IMR-90 (cell line): Measurements from ENCODE around the gene LRFN2. TPM values are rescaled to one million over a fixed set of nuclear protein-coding genes. Genes with fewer than 3 reads are reported as not detected.

ENCODE experiments used
- ATAC-seq: fragments of 200-7000 bp; cut with Tn5 transposase; 2 replicates; pipeline ENCODE4 v1.9.1; 2020; ENCODE audit warnings: low read depth, mild to moderate bottlenecking, moderate library complexity
- BruUV-seq: library from RNA; stranded (reverse); fragments of 400-500 nt; replicated peaks from 2 replicates; lab custom pipeline; 2021; lab: Mats Ljungman, UMichigan
- CTCF ChIA-PET: fragments of 300-600 bp; formaldehyde crosslinking; extraction: SDS; loops from one replicate; lab custom pipeline; 2021; ENCODE audit warnings: antibody characterized with exemption; lab: Yijun Ruan, JAX
- POLR2A ChIA-PET: fragments of 300-600 bp; sonication (Branson Sonifier 250); formaldehyde crosslinking; loops from one replicate; lab custom pipeline; 2022; ENCODE audit warnings: antibody characterized with exemption; ENCODE audit not compliant: unreplicated experiment; lab: Charles Lee
- DNase-seq: peaks from one replicate; pipeline ENCODE4 v3.0.0; 2013
- H2AFZ ChIP-seq: replicated peaks from 2 replicates; pipeline ENCODE3; 2013; ENCODE audit warnings: low read length, mild to moderate bottlenecking; ENCODE audit not compliant: poor library complexity
- H2AK5ac ChIP-seq: 2 replicates; pipeline ENCODE4 v1.6.1; 2013; ENCODE audit warnings: low read depth, low read length, inconsistent platforms
- H2AK9ac ChIP-seq: replicated peaks from 2 replicates; pipeline ENCODE3; 2013; ENCODE audit warnings: mild to moderate bottlenecking, low read depth, low read length, moderate library complexity; ENCODE audit not compliant: poor library complexity
- H2BK120ac ChIP-seq: 2 replicates; pipeline ENCODE4 v1.6.1; 2013; ENCODE audit warnings: low read depth, low read length, inconsistent platforms
- H2BK15ac ChIP-seq: 3 replicates; pipeline ENCODE4 v1.6.1; 2013; ENCODE audit warnings: low read depth, low read length, inconsistent platforms
- H2BK20ac ChIP-seq: 2 replicates; pipeline ENCODE4 v1.6.1; 2013; ENCODE audit warnings: low read depth, mild to moderate bottlenecking, inconsistent platforms, low read length, moderate library complexity
- H2BK5ac ChIP-seq: 2 replicates; pipeline ENCODE4 v1.6.1; 2013; ENCODE audit warnings: mild to moderate bottlenecking, low read depth, low read length, inconsistent platforms; ENCODE audit not compliant: poor library complexity, severe bottlenecking
- H3K14ac ChIP-seq: replicated peaks from 2 replicates; pipeline ENCODE4 v1.6.1; 2013; ENCODE audit warnings: low read depth, low read length, inconsistent platforms
- H3K18ac ChIP-seq: 2 replicates; pipeline ENCODE4 v1.6.1; 2013; ENCODE audit warnings: low read depth, low read length, control low read depth
- H3K23ac ChIP-seq: 2 replicates; pipeline ENCODE4 v1.6.1; 2013; ENCODE audit warnings: low read depth, low read length, inconsistent platforms
- H3K27ac ChIP-seq: 2 replicates; pipeline ENCODE4 v1.5.1; 2013; ENCODE audit warnings: mild to moderate bottlenecking, control low read depth, low read length; ENCODE audit not compliant: insufficient read depth
- H3K27me3 ChIP-seq: 2 replicates; pipeline ENCODE4 v1.6.1; 2013; ENCODE audit warnings: low read length; ENCODE audit not compliant: control insufficient read depth, insufficient read depth
- H3K36me3 ChIP-seq: 2 replicates; pipeline ENCODE4 v1.6.1; 2013; ENCODE audit warnings: low read length, mixed read lengths; ENCODE audit not compliant: control insufficient read depth, insufficient read depth
- H3K4ac ChIP-seq: 2 replicates; pipeline ENCODE4 v1.6.1; 2013; ENCODE audit warnings: low read depth, low read length, inconsistent platforms
- H3K4me1 ChIP-seq: 2 replicates; pipeline ENCODE4 v1.6.1; 2013; ENCODE audit warnings: low read length, mixed read lengths; ENCODE audit not compliant: control insufficient read depth, insufficient read depth
- H3K4me2 ChIP-seq: 2 replicates; pipeline ENCODE4 v1.6.1; 2013; ENCODE audit warnings: low read depth, mild to moderate bottlenecking, control low read depth, low read length, moderate library complexity
- H3K4me3 ChIP-seq: 2 replicates; pipeline ENCODE4 v1.5.1; 2013; ENCODE audit warnings: low read depth, mild to moderate bottlenecking, control low read depth, low read length, moderate library complexity; ENCODE audit not compliant: insufficient read depth
- H3K56ac ChIP-seq: 2 replicates; pipeline ENCODE4 v1.6.1; 2013; ENCODE audit warnings: low read length, inconsistent platforms; ENCODE audit not compliant: insufficient read depth; ENCODE audit errors: extremely low read depth
- H3K79me1 ChIP-seq, 2 experiments: 2 replicates each; pipeline ENCODE4 v1.6.1; 2013; ENCODE audit warnings: low read length in 2 of 2, inconsistent platforms in 1 of 2, low read depth in 1 of 2
- H3K9ac ChIP-seq: 2 replicates; pipeline ENCODE4 v1.6.1; 2013; ENCODE audit warnings: low read depth, low read length, control low read depth
- H3K9me1 ChIP-seq: 2 replicates; pipeline ENCODE4 v1.6.1; 2013; ENCODE audit warnings: low read length, inconsistent platforms; ENCODE audit not compliant: insufficient read depth
- H3K9me3 ChIP-seq: 2 replicates; pipeline ENCODE4 v1.6.1; 2013; ENCODE audit warnings: low read length; ENCODE audit not compliant: control insufficient read depth, insufficient read depth
- H4K20me1 ChIP-seq: 2 replicates; pipeline ENCODE4 v1.6.1; 2013; ENCODE audit warnings: low read length, inconsistent platforms; ENCODE audit not compliant: insufficient read depth
- H4K5ac ChIP-seq: 2 replicates; pipeline ENCODE4 v1.6.1; 2013; ENCODE audit warnings: mild to moderate bottlenecking, low read depth, low read length, control low read depth
- H4K8ac ChIP-seq, 2 experiments: 2 replicates each; pipeline ENCODE4 v1.6.1; 2013; ENCODE audit warnings: low read depth in 2 of 2, low read length in 2 of 2, control low read depth in 1 of 2, inconsistent platforms in 1 of 2
- H4K91ac ChIP-seq: 2 replicates; pipeline ENCODE4 v1.6.1; 2013; ENCODE audit warnings: low read depth, low read length, inconsistent platforms; ENCODE audit not compliant: insufficient read depth
- CEBPB ChIP-seq: IDR thresholded peaks from 2 replicates; pipeline ENCODE4 v1.6.1; 2012; ENCODE audit warnings: low read depth, low read length, improper control_type of control experiment
- CHD1 ChIP-seq: IDR thresholded peaks from 2 replicates; pipeline ENCODE4 v1.6.1; 2012; ENCODE audit warnings: low read depth, low read length, improper control_type of control experiment
- FOS ChIP-seq: fragments of 150-350 bp; IDR thresholded peaks from 2 replicates; pipeline ENCODE4 v1.6.1; 2016; ENCODE audit warnings: low read depth, low read length
- MAFK ChIP-seq: IDR thresholded peaks from 2 replicates; pipeline ENCODE4 v1.6.1; 2012; ENCODE audit warnings: low read depth, low read length, improper control_type of control experiment
- MXI1 ChIP-seq: IDR thresholded peaks from 2 replicates; pipeline ENCODE4 v1.6.1; 2012; ENCODE audit warnings: low read depth, mild to moderate bottlenecking, low read length, moderate library complexity, borderline replicate concordance
- NFE2L2 ChIP-seq: fragments of 150-350 bp; IDR thresholded peaks from 2 replicates; pipeline ENCODE4 v1.6.1; 2016; ENCODE audit warnings: low read depth, mild to moderate bottlenecking, low read length
- RAD21 ChIP-seq: IDR thresholded peaks from 2 replicates; pipeline ENCODE4 v1.6.1; 2012; ENCODE audit warnings: low read length, improper control_type of control experiment
- RCOR1 ChIP-seq: IDR thresholded peaks from 2 replicates; pipeline ENCODE4 v1.6.1; 2012; ENCODE audit warnings: mild to moderate bottlenecking, low read length, improper control_type of control experiment; ENCODE audit not compliant: insufficient replicate concordance
- RFX5 ChIP-seq: IDR thresholded peaks from 2 replicates; pipeline ENCODE4 v1.8.0; 2012; ENCODE audit warnings: low read depth, mild to moderate bottlenecking, low read length, moderate library complexity
- WGBS, 2 experiments: methylation state at CpG; one replicate each; pipeline versions ENCODE4 v1.1.5 to v1.1.7; 2013; ENCODE audit warnings: missing lambda C conversion rate in 2 of 2; ENCODE audit not compliant: insufficient read length in 1 of 2; ENCODE audit errors: extremely low coverage in 2 of 2; 5-methylcytosine and 5-hydroxymethylcytosine counted together
- dilution Hi-C: fragments of 300-500 bp; cut with HindIII; formaldehyde crosslinking; loops from one replicate; pipeline ENCODE4 v1.14.3; 2018; ENCODE audit warnings: low sequenced_read_pairs; ENCODE audit not compliant: unreplicated experiment
- in situ Hi-C: fragments of 300-500 bp; cut with MboI; formaldehyde crosslinking; loops from 3 replicates; pipeline ENCODE4 v1.14.3; 2019; ENCODE audit warnings: low sequenced_read_pairs, inconsistent platforms, mixed read lengths
- intact Hi-C: fragments of 100-400 bp; cut with micrococcal nuclease; formaldehyde crosslinking; loops from 2 replicates; pipeline ENCODE4 v1.10.0; 2022
- polyA plus RNA-seq, 3 experiments: library from polyadenylated mRNA; depleted of rRNA; stranded (reverse); fragments of >200 nt; gene quantifications; 2 replicates each; pipeline ENCODE4 v1.2.3, GENCODE V29; 2012; ENCODE audit warnings: low replicate concordance in 1 of 3
- total RNA-seq: library from RNA; depleted of rRNA; stranded (reverse); fragments of >200 nt; gene quantifications from 2 replicates; pipeline ENCODE4 v1.2.3, GENCODE V29; 2012

LRFN2 gene
- total and polyA plus RNA-seq, 2 of the 4 experiments (the other 2 are of a cell fraction): not detected

GRCh38 chr6:40536442-40536841 lies 50.7 kb downstream of the LRFN2 start:
- TF ChIP-seq NFE2L2 (no peak), CHD1 (no peak), MAFK (no peak), FOS (no peak), MXI1 (no peak), CEBPB (no peak), RCOR1 (no peak), RFX5 (no peak), RAD21 (no peak)
- ATAC-seq: no peak

More at GRCh38 chr6:40536442-40536841, 50.7 kb downstream of the LRFN2 start:
- intact Hi-C loops: no loop called here
- Histone ChIP-seq H3K27me3 (no peaks in the 10 kb centered on the region; the same call in 1 of the 2 replicates), H3K56ac (no peak overlapping the region), H3K9me3 (no peaks in the 10 kb centered on the region), H3K18ac (no peak overlapping the region), H3K9ac (no peak overlapping the region), H2BK120ac (no peak overlapping the region), H3K14ac (no peak overlapping the region), H2AK5ac (no peak overlapping the region), H2BK5ac (no peak overlapping the region), H3K4me1 (no peaks in the 10 kb centered on the region), H3K9me1 (no peaks in the 10 kb centered on the region), H3K4me2 (no peak overlapping the region), H2AK9ac (no peak overlapping the region), H2BK15ac (no peak overlapping the region), H2AFZ (no peak overlapping the region), H4K5ac (no peak overlapping the region), H3K23ac (no peak overlapping the region), H3K27ac (no peak overlapping the region), H4K8ac (no peak overlapping the region), H4K91ac (no peak overlapping the region), H3K79me1 (no peaks in the 10 kb centered on the region), H3K4ac (no peak overlapping the region), H4K20me1 (no peaks in the 10 kb centered on the region), H2BK20ac (no peak overlapping the region), H3K4me3 (no peak overlapping the region), H3K36me3 (no peaks in the 10 kb centered on the region)
- in situ Hi-C loops: no loop called here
- ChIA-PET CTCF (no interaction called here), POLR2A (no interaction called here)
- DNase-seq: no peak
- dilution Hi-C loops: no loop called here
- no TSS peak for BruUV-seq
- WGBS, 2 experiments: 0% methylated on average over 2 of the region's 3 CpGs; no CpG with 5 or more reads in 1 of the 2 experiments
